IPS-11a (cell line): Measurements from ENCODE around the gene TAF11L8.
"Not testable (repeated sequence)": the region's sequence is repeated elsewhere in the genome, so short reads cannot be mapped to it uniquely, and the experiment has no call there.

Experiments
- H3K4me3 ChIP-seq: one replicate; pipeline ENCODE4 v1.5.1; 2013; ENCODE audit warnings: low read depth, low read length, control low read depth

The TAF11L8 gene

DNA sequence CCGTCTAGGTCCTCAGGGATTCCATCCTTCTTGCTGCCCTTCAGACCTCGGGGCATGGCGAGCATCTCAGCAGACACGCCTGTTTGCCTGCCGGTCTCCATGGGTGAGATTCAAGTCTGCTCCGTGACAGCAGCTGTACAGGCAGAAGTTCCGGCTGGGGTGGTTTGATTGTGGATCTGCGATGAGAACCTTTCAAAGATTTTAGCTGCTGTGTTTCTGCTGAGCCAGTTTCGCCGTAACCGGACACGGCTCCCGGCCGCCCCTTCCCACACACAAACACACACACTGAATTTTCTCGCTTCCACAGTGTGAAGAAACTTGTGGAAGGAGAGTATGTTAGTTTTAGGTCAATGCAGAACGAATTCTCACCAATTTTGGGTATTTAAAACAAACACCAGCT, at the start of gene TAF11L8:
Gene TAF11L8 (minus strand): TSS at position 101 of the 400 bp plus-strand sequence.
- H3K4me3 ChIP-seq: not testable (repeated sequence)

DNA sequence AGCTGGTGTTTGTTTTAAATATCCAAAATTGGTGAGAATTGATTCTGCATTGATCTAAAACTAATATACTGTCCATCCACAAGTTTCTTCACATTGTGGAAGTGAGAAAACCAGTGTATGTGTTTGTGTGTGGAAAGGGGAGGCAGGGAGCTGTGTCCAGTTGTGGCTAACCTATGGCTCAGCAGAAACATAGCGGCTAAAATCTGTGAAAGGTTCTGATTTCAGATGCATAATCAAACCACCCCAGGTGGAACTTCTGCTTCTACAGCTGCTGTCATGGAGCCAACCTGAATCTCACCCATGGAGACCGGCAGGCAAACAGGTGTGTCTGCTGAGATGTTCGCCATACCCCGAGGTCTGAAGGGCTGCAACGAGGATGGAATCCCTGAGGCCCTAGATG, 43.4 kb upstream of the TAF11L8 start, which contains the start of gene TAF11L14:
Gene TAF11L14 (plus strand): TSS at position 301 of the 400 bp plus-strand sequence.
- H3K4me3 ChIP-seq: no peak within 1 kb of the TSS

DNA sequence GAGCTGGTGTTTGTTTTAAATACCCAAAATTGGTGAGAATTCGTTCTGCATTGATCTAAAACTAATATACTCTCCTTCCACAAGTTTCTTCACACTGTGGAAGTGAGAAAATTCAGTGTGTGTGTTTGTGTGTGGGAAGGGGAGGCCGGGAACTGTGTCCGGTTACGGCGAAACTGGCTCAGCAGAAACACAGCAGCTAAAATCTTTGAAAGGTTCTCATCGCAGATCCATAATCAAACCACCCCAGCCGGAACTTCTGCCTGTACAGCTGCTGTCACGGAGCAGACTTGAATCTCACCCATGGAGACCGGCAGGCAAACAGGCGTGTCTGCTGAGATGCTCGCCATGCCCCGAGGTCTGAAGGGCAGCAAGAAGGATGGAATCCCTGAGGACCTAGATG, 41.0 kb upstream of the TAF11L8 start, which contains the start of gene TAF11L13:
Gene TAF11L13 (plus strand): TSS at position 301 of the 400 bp plus-strand sequence.
- not testable (repeated sequence) for H3K4me3 ChIP-seq

DNA sequence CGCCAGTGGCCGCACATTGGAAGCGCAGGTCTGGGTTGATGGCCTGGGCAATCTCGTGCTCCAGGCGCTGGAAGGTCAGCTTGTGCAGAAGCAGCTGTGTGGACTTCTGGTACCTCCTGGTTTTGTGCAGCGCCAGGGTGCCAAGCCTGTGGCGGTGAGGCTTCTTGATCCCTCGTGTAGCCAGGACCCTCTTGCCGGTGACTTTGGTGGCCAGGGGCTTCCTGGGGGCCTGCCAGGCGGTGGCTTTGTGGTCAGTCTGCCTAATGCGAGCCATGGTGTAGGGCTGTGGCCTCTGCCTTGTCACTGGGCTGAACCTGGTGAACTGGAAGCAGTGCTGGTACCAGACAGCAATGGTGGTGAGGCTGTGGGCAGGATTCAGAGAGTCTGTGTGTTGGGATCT, 34.9 kb upstream of the TAF11L8 start:
- H3K4me3 ChIP-seq: no peak overlapping the region

DNA sequence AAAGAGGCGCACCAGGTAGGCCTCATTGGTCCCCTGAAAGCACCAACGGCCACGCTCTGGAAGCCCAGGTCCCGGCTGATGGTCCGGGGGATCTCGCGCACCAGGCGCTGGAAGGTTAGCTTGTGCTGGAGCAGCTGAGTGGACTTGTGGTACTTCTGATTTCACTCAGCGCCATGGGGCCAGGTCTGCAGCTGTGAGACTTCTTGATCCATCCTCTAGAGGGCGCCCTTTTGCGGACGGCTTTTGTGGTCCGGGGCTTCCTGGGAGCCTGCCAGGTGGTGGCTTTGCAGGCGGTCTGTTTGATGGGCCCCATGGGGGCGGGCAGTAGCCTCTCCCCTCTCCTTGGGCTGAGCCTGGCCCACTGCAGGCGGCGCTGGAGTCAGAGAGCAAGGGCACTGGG, 29.9 kb upstream of the TAF11L8 start:
- H3K4me3 ChIP-seq: no peak overlapping the region

DNA sequence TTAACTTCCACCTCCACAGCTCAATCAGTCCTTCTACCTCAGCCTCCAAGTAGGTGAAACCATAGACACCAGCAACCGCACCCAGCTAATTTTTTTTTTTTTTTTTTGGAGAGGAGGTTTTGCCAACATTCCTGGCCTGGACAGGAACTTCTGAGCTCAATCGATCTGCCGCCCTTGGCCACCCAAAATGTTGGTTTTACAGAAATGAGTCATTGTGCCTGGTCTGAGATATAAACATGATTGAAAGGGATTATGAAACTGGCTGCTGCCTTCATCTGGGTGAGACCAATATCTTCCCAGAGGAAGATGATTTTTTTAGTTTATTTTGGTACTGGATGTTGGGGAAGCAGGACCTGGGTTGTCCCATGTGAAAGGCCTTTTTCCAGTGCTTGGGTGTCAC, 28.6 kb upstream of the TAF11L8 start:
- H3K4me3 ChIP-seq: no peak overlapping the region

DNA sequence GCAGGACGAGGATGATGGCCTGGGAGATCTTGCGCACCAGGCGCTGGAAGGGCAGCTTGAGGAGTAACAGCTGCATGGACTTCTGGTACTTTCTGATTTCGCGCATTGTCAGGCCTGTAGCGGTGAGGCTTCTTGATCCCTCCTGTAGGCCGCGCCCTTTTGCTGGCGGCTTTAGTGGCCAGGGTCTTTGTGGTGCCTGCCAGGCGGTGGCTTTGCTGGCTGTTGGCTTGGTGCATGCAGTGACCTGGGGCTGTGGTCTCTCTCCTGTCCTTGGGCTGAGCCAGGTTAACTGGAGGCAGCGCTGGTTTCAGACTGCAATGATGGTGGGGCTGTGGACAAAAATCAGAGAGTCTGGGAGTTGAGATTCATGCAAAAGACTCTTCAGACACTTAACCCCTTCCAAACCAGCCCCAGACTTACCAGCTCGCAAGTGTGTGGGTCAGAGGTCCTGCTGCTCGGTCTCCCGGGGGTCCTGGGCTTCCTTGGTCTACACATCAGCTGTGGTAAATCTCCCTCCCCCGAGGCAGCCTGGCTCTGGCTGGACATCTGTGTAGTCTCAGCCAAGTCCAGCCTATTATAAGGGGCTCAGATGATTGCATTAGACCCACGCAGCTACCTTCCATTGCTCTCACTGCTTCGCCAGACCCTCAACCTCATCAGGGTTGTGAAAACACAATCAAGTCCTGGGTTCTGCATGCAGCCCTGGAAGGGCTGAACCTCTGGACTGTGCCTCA, 24.3 kb upstream of the TAF11L8 start:
- no peak overlapping the region for H3K4me3 ChIP-seq

DNA sequence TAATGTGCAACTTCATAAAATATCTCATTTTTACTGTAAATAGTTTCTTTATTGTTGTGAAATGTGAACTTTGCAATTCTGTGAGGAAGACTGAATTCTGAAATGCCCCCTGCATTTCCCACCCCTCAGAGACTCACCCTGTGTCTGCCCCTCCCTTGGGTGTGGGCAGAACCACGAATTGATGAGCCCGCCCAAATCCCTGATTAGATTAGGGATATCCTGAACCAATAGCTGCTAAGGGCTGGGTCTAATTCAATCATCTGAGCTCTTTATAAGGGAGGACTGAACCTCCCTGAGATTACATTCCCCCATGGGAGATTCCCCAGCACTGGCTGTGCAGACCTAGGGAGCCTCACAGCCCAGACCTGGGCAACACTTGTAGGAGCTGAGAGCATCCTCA, 19.3 kb upstream of the TAF11L8 start, which contains the start of gene TAF11L12:
Gene TAF11L12 (plus strand): TSS at position 301 of the 400 bp plus-strand sequence.
- H3K4me3 ChIP-seq: not testable (repeated sequence)

DNA sequence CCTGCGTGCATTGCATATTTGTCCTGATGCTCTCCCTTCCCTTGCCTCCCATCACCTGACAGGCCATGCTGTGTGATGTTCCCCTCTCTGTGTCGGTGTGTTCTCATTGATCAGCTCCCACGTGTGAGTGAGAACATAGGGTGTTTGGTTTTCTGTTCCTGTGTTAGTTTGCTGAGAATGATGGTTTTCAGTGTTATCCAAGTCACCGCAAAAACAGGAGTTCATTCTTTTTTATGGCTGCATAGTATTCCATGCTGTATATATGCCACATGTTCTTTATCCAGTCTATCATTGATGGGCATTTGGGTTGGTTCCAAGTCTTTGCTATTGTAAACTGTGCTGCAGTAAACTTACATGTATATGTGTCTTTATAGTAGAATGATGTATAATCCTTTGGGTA, 16.7 kb upstream of the TAF11L8 start:
- not testable (repeated sequence) for H3K4me3 ChIP-seq

DNA sequence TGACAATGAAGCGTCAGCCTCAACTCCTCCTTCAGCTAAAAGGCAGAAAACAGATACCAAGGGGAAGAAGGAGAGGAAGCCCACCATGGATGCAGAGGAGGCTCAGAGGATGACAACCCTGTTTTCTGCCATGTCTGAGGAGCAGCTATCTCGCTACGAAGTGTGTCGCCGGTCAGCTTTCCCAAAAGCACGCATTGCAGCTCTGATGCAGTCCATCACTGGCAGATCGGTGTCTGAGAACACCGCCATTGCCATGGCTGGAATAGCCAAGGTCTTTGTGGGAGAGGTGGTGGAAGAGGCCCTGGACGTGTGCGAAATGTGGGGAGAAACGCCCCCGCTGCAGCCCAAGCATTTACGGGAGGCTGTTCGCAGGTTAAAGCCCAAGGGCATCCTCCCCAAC, 14.2 kb upstream of the TAF11L8 start:
- H3K4me3 ChIP-seq: no peak overlapping the region

DNA sequence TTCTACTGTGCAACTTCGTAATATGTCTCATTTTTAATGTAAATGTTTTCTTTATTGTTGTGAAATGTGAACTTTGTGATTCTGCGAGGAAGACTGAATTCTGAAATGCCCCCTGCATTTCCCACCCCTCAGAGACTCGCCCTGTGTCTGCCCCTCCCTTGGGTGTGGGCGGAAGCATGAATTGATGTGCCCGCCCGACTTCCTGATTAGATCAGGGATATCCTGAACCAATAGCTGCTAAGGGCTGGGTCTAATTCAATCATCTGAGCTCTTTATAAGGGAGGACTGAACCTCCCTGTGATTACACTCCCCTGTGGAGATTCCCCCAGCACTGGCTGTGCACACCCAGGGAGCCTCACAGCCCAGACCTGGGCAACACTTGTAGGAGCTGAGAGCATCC, 13.1 kb upstream of the TAF11L8 start, which contains the start of gene TAF11L11:
Gene TAF11L11 (plus strand): TSS at position 304 of the 400 bp plus-strand sequence.
- not testable (repeated sequence) for H3K4me3 ChIP-seq

DNA sequence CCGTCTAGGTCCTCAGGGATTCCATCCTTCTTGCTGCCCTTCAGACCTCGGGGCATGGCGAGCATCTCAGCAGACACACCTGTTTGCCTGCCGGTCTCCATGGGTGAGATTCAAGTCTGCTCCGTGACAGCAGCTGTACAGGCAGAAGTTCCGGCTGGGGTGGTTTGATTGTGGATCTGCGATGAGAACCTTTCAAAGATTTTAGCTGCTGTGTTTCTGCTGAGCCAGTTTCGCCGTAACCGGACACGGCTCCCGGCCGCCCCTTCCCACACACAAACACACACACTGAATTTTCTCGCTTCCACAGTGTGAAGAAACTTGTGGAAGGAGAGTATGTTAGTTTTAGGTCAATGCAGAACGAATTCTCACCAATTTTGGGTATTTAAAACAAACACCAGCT, 7.0 kb upstream of the TAF11L8 start, which contains the start of gene TAF11L10:
Gene TAF11L10 (minus strand): TSS at position 101 of the 400 bp plus-strand sequence.
- H3K4me3 ChIP-seq: not testable (repeated sequence)

DNA sequence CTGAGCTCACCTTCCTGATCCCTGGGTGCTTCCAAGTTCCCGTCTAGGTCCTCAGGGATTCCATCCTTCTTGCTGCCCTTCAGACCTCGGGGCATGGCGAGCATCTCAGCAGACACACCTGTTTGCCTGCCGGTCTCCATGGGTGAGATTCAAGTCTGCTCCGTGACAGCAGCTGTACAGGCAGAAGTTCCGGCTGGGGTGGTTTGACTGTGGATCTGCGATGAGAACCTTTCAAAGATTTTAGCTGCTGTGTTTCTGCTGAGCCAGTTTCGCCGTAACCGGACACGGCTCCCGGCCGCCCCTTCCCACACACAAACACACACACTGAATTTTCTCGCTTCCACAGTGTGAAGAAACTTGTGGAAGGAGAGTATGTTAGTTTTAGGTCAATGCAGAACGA, 3.5 kb upstream of the TAF11L8 start, which contains the start of gene TAF11L9:
Gene TAF11L9 (minus strand): TSS at position 140 of the 400 bp plus-strand sequence.
- H3K4me3 ChIP-seq: not testable (repeated sequence)

DNA sequence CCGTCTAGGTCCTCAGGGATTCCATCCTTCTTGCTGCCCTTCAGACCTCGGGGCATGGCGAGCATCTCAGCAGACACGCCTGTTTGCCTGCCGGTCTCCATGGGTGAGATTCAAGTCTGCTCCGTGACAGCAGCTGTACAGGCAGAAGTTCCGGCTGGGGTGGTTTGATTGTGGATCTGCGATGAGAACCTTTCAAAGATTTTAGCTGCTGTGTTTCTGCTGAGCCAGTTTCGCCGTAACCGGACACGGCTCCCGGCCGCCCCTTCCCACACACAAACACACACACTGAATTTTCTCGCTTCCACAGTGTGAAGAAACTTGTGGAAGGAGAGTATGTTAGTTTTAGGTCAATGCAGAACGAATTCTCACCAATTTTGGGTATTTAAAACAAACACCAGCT, 5.1 kb downstream of the TAF11L8 start, which contains the start of gene TAF11L7:
Gene TAF11L7 (minus strand): TSS at position 101 of the 400 bp plus-strand sequence.
- not testable (repeated sequence) for H3K4me3 ChIP-seq
